ENCODE measurements around the gene SAMD4A. TPM values are rescaled to one million over a fixed set of nuclear protein-coding genes. Genes with fewer than 3 reads are reported as not detected.

The SAMD4A gene
- total RNA-seq, 4 donors from 2014 or later: 17.0 to 39.6 (median 21.3) TPM

- H3K27ac ChIP-seq: peak overlapping the region in 1 of 4 donors; percentile 16
- H3K27me3 ChIP-seq: no peaks in the 10 kb centered on the region
- H3K36me3 ChIP-seq: no peaks in the 10 kb centered on the region
- no peaks in the 10 kb centered on the region for H3K9me3 ChIP-seq
- H3K4me1 ChIP-seq: peaks cover 0 to 12% (median 0%) of the 10 kb centered on the region in 4 donors
- H3K4me3 ChIP-seq: no peak overlapping the region
- DNase-seq: no peak
- TF ChIP-seq POLR2A (IDR thresholded peaks at IDR 0.05) (no peak), CTCF (IDR thresholded peaks at IDR 0.05) (no peak)
Measured at GRCh38 chr14:54697001-54697400, 130.1 kb downstream of the SAMD4A start.

GRCh38 chr14:54697803-54698202, 130.9 kb downstream of the SAMD4A start:
- DNase-seq: no peak
- Histone ChIP-seq H3K27ac (peak overlapping the region in 1 of 4 donors; percentile 16), H3K36me3 (no peaks in the 10 kb centered on the region), H3K4me3 (no peak overlapping the region), H3K27me3 (no peaks in the 10 kb centered on the region), H3K9me3 (no peaks in the 10 kb centered on the region), H3K4me1 (peaks cover 0 to 12% (median 0%) of the 10 kb centered on the region in 4 donors)
- TF ChIP-seq CTCF (IDR thresholded peaks at IDR 0.05): no peak

GRCh38 chr14:54698501-54698900, 131.6 kb downstream of the SAMD4A start:
- H3K9me3 ChIP-seq: no peaks in the 10 kb centered on the region
- no peak for DNase-seq
- H3K27me3 ChIP-seq: no peaks in the 10 kb centered on the region
- no peaks in the 10 kb centered on the region for H3K36me3 ChIP-seq
- no peak overlapping the region for H3K4me3 ChIP-seq
- H3K4me1 ChIP-seq: peaks cover 0 to 12% (median 0%) of the 10 kb centered on the region in 4 donors
- peak overlapping the region in 1 of 4 donors; percentile 50 for H3K27ac ChIP-seq
- TF ChIP-seq CTCF (IDR thresholded peaks at IDR 0.05) (no peak), POLR2A (IDR thresholded peaks at IDR 0.05) (no peak)

GRCh38 chr14:54698966-54699530, 132.1 kb downstream of the SAMD4A start:
- no peak for DNase-seq
- H3K27me3 ChIP-seq: no peaks in the 10 kb centered on the region
- H3K9me3 ChIP-seq: no peaks in the 10 kb centered on the region
- H3K4me3 ChIP-seq: no peak overlapping the region
- H3K27ac ChIP-seq: no peak overlapping the region
- TF ChIP-seq POLR2A (IDR thresholded peaks at IDR 0.05): no peak
- TF ChIP-seq CTCF (IDR thresholded peaks at IDR 0.05): no peak
- H3K4me1 ChIP-seq: peaks cover 0 to 12% (median 0%) of the 10 kb centered on the region in 4 donors
- H3K36me3 ChIP-seq: no peaks in the 10 kb centered on the region

- Histone ChIP-seq H3K27ac (no peak overlapping the region), H3K4me3 (no peak overlapping the region), H3K4me1 (peaks cover 0 to 12% (median 0%) of the 10 kb centered on the region in 4 donors), H3K36me3 (no peaks in the 10 kb centered on the region), H3K9me3 (no peaks in the 10 kb centered on the region), H3K27me3 (no peaks in the 10 kb centered on the region)
- TF ChIP-seq CTCF (IDR thresholded peaks at IDR 0.05) (no peak), POLR2A (IDR thresholded peaks at IDR 0.05) (no peak)
- DNase-seq: no peak
Measured at GRCh38 chr14:54699735-54700134, 132.8 kb downstream of the SAMD4A start.

- Histone ChIP-seq H3K4me3 (no peak overlapping the region), H3K27me3 (no peaks in the 10 kb centered on the region), H3K9me3 (no peaks in the 10 kb centered on the region), H3K36me3 (no peaks in the 10 kb centered on the region), H3K4me1 (peaks cover 0 to 12% (median 0%) of the 10 kb centered on the region in 4 donors), H3K27ac (no peak overlapping the region)
- no peak for TF ChIP-seq POLR2A (IDR thresholded peaks at IDR 0.05)
- DNase-seq: no peak
Measured at GRCh38 chr14:54700717-54701116, 133.8 kb downstream of the SAMD4A start.
